Psoas muscle (tissue), 8 donors: ENCODE measurements around the gene CRLF2. TPM values are rescaled to one million over a fixed set of nuclear protein-coding genes. Genes with fewer than 3 reads are reported as not detected.

ENCODE experiments used
- ATAC-seq, 4 donors: fragments of 200-7000 bp; cut with Tn5 transposase; one replicate each; pipeline ENCODE4 v1.9.1; 2020; ENCODE audit warnings: moderate library complexity in 3 of 4, mild to moderate bottlenecking in 2 of 4
- DNase-seq, 2 donors: peaks; one replicate each; pipeline ENCODE4 v3.0.0-alpha.2; 2020
- H3K27ac ChIP-seq: fragments of 200-600 bp; one replicate; pipeline ENCODE4 v1.8.0; 2022
- H3K27me3 ChIP-seq, 3 donors: fragments of 200-600 bp in 1 of 3; one replicate each; pipeline versions ENCODE4 v1.6.1 to v1.8.0; 2013 to 2022; ENCODE audit warnings: low read length in 2 of 3, mild to moderate bottlenecking in 2 of 3, moderate library complexity in 1 of 3; ENCODE audit not compliant: insufficient read depth in 3 of 3
- H3K36me3 ChIP-seq, 2 donors: fragments of 200-600 bp in 1 of 2; one replicate each; pipeline versions ENCODE4 v1.6.1 to v1.8.0; 2013 to 2022; ENCODE audit warnings: low read depth in 1 of 2, mild to moderate bottlenecking in 1 of 2, moderate library complexity in 1 of 2; ENCODE audit not compliant: insufficient read depth in 1 of 2
- H3K4me1 ChIP-seq: fragments of 200-600 bp; one replicate; pipeline ENCODE4 v1.8.0; 2022
- H3K4me3 ChIP-seq: fragments of 200-600 bp; one replicate; pipeline ENCODE4 v1.8.0; 2022; ENCODE audit warnings: mild to moderate bottlenecking
- H3K9me3 ChIP-seq: fragments of 200-600 bp; one replicate; pipeline ENCODE4 v1.8.0; 2022
- WGBS, 3 donors: extraction: QIAGEN DNeasy Blood & Tissue Kit; methylation state at CpG; one replicate each; pipeline versions ENCODE4 v1.1.6 to v1.1.7; 2013; 5-methylcytosine and 5-hydroxymethylcytosine counted together
- intact Hi-C, 2 donors: fragments of 100-400 bp; cut with DNase I; formaldehyde crosslinking; loops; one replicate each; pipeline versions ENCODE4 v1.11.0 to v1.14.2; 2022
- polyA plus RNA-seq, 3 donors: library from polyadenylated mRNA; stranded (reverse); fragments of 200-250 nt; gene quantifications; one replicate each; pipeline ENCODE4 v1.2.3, GENCODE V29; 2013
- total RNA-seq, 4 donors: library from RNA; stranded (reverse); fragmentation: NEBNext Ultra II Directional in 2 of 4; extraction: Animal tissue kit (Norgen Biotek cat#: 25700) in 2 of 4; gene quantifications; one replicate each; pipeline versions ENCODE4 v1.2.1 to v1.2.4, GENCODE V29; 2021 to 2023
- TF ChIP-seq, protein P1 (sequence below): fragments of 200-600 bp; IDR thresholded peaks from one replicate; pipeline ENCODE4 v1.8.0; 2022; ENCODE audit warnings: antibody characterized with exemption
- donor health status: healthy with polysubstance abuse.
- donor health status: DM: no; HTN: no; CAD: no; lungs with moderate emphysema.
- donor health status: Bipolar disorder and iron deficiency.
- donor health status: healthy.
- donor health status: DM: yes; HTN: yes; CAD: no.
- donor health status: DM: no; HTN: no; CAD: no.
- donor health status: DM: no; HTN: no; CAD: no.
- donor health status: DM: yes; HTN: yes; CAD: no.

Gene CRLF2
- total and polyA plus RNA-seq, 7 donors = 0.13 to 0.15 TPM; not detected in 5

DNA sequence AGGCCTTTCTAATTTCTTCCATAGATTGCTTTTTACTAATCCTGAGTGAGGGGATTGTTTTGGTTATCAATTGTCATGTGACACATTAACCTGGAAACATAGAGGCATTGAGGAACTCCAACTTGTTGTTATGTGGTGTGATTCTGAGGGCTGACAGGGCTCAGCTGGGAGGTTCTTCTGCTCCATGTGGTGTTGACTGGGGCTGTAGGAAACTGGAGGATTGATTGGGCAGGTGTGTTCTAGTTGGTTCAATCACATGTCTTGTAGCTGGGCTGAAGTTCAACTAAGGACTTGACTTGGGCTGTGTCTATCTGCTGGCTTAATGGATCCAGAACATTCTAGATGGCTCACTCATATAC, 10.8 kb upstream of the CRLF2 start:
- Histone ChIP-seq H3K27me3 (peaks cover 0 to 7% (median 0%) of the 10 kb centered on the region in 3 donors), H3K36me3 (no peaks in the 10 kb centered on the region), H3K9me3 (peaks cover 13% of the 10 kb centered on the region), H3K4me1 (no peaks in the 10 kb centered on the region), H3K27ac (no peak overlapping the region), H3K4me3 (no peak overlapping the region)
- DNase-seq (no peak), ATAC-seq (no peak)
- intact Hi-C loops = no loop called here
- TF ChIP-seq, protein P1, sequence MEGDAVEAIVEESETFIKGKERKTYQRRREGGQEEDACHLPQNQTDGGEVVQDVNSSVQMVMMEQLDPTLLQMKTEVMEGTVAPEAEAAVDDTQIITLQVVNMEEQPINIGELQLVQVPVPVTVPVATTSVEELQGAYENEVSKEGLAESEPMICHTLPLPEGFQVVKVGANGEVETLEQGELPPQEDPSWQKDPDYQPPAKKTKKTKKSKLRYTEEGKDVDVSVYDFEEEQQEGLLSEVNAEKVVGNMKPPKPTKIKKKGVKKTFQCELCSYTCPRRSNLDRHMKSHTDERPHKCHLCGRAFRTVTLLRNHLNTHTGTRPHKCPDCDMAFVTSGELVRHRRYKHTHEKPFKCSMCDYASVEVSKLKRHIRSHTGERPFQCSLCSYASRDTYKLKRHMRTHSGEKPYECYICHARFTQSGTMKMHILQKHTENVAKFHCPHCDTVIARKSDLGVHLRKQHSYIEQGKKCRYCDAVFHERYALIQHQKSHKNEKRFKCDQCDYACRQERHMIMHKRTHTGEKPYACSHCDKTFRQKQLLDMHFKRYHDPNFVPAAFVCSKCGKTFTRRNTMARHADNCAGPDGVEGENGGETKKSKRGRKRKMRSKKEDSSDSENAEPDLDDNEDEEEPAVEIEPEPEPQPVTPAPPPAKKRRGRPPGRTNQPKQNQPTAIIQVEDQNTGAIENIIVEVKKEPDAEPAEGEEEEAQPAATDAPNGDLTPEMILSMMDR = no peak

DNA sequence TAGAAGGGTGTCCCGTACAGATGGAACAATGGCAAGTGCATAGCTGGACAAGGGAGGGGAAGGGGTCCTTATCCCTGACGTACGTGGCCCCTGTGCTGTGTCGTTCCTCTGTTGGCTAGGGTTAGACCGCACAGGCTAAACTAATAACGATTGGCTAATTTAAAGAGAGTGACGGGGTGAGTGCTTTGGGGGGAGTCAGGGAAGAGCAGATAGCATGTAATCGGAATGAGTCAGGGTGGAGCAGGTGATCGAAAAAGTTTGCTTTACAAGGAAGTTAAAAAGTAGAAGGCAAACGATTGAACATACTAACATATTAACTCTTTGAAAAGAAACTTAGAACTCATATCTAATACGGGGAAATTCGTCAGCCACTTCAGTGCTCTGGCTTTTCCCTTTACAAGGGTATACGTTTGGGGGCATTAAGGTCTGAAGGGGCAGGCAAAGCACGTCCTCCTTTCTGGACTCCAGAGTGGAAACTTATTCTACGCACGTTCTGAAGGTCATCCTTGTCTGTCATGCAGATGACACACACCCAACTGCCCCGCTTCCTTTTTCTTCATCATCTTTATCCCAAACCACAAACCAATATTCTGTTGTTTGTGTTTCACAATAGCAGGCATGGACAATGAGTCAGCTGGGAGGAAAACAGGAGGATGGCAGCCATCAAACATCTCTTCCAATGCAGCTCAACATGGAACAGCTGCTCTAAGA, 10.2 kb upstream of the CRLF2 start:
- intact Hi-C loops = no loop called here
- Histone ChIP-seq H3K27ac (no peak overlapping the region), H3K36me3 (no peaks in the 10 kb centered on the region), H3K4me1 (no peaks in the 10 kb centered on the region), H3K4me3 (no peak overlapping the region), H3K27me3 (peaks cover 0 to 7% (median 0%) of the 10 kb centered on the region in 3 donors), H3K9me3 (peaks cover 13% of the 10 kb centered on the region)
- 81 to 85% (median 83%) methylated on average over 17 of the region's 17 CpGs for WGBS, 3 donors
- ATAC-seq (no peak), DNase-seq (no peak)
- TF ChIP-seq, protein P1 = no peak

DNA sequence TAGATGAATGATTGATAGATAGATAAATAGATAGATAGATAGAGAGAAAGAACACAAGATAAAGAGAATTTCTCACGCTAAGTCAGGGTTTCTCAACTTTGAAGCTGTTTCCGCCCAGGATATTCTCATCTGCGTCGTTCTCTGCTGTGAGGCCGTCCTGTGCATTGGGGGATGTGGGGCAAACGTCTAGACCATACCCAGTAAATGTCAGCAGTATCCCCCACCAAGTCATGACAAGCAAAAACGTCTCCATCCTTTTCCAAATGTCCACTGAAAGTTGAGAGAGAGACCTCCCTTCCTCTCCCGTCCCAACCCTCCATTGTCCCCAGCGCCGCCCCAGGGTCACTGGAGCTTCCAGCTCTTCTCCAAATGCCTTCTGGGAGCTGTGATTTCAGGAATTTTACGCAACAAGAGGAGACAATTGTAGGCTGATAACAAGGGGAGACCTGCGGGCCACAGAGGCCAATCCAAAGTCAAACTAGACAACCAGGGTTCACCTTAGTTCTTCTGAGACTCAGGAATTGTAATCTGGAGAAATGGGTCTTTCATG, 8.9 kb upstream of the CRLF2 start:
- H3K27me3 ChIP-seq = peaks cover 0 to 7% (median 0%) of the 10 kb centered on the region in 3 donors
- ATAC-seq = no peak
- H3K36me3 ChIP-seq = no peaks in the 10 kb centered on the region
- H3K4me3 ChIP-seq = no peak overlapping the region
- intact Hi-C loops = no loop called here
- peaks cover 13% of the 10 kb centered on the region for H3K9me3 ChIP-seq
- 75 to 80% (median 77%) methylated on average over 12 of the region's 12 CpGs for WGBS, 3 donors
- H3K4me1 ChIP-seq = no peaks in the 10 kb centered on the region
- TF ChIP-seq, protein P1 = no peak
- DNase-seq = no peak
- no peak overlapping the region for H3K27ac ChIP-seq

DNA sequence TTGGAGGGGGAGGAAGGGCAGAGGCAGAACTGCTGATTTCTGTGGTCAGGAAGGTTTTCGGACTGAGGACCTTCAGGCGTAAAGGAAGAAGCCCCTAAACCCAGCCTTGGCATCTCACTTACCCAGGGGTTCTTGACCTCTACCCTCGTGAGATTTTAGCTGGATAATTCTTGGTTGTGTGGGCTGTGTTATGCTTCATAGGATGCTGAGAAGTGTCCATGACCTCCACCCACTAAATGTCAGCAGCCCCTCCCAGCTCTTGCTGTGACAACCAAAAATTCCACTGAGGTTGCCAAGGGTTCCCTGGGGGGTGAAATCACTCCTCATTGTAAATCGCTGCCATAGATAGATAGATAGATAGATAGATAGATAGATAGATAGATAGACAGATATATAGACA, 5.8 kb upstream of the CRLF2 start:
- Histone ChIP-seq H3K4me1 (no peaks in the 10 kb centered on the region), H3K4me3 (no peak overlapping the region), H3K9me3 (peaks cover 11% of the 10 kb centered on the region), H3K27ac (no peak overlapping the region), H3K27me3 (peaks cover 0 to 7% (median 0%) of the 10 kb centered on the region in 3 donors), H3K36me3 (no peaks in the 10 kb centered on the region)
- DNase-seq (no peak), ATAC-seq (no peak)
- TF ChIP-seq, protein P1 = no peak
- WGBS, 3 donors = 77 to 83% (median 78%) methylated on average over 4 of the region's 4 CpGs
- intact Hi-C loops = no loop called here
